ENCODE data around the gene ST3GAL3.

DNA sequence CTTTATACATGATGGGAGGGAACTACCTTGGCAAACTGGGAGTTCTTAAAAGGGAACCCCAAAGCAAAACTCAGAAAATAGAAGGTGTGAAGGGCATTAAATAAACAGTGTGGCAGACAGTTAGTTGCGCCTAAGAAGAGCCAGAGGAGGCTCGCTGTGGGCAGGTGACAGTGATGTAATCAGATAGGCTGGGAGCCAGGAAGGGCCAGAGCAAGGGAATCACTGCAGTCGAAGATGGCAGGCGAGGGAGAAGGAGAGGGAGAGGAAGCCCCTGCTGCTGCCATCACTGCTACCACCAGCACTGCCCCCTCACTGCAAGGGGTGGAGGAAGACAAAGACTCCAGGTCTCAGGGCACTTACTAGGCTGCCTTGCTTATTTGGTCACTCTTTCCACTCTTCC lies 97.2 kb downstream of the ST3GAL3 start:
- no peak for TF ChIP-seq POLR2A (IDR thresholded peaks at IDR 0.05)
- TF ChIP-seq, protein P1, sequence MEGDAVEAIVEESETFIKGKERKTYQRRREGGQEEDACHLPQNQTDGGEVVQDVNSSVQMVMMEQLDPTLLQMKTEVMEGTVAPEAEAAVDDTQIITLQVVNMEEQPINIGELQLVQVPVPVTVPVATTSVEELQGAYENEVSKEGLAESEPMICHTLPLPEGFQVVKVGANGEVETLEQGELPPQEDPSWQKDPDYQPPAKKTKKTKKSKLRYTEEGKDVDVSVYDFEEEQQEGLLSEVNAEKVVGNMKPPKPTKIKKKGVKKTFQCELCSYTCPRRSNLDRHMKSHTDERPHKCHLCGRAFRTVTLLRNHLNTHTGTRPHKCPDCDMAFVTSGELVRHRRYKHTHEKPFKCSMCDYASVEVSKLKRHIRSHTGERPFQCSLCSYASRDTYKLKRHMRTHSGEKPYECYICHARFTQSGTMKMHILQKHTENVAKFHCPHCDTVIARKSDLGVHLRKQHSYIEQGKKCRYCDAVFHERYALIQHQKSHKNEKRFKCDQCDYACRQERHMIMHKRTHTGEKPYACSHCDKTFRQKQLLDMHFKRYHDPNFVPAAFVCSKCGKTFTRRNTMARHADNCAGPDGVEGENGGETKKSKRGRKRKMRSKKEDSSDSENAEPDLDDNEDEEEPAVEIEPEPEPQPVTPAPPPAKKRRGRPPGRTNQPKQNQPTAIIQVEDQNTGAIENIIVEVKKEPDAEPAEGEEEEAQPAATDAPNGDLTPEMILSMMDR (IDR thresholded peaks at IDR 0.05), result no peak
